HUES48 (cell line): ENCODE results near the gene SIGLEC14.
"Not testable (repeated sequence)": the region's sequence is repeated elsewhere in the genome, so short reads cannot be mapped to it uniquely, and the experiment has no call there.

ENCODE experiments used
- H3K27ac ChIP-seq: one replicate; pipeline ENCODE4 v1.7.0; 2013; ENCODE audit warnings: low read depth, low read length, inconsistent platforms
- H3K27me3 ChIP-seq: 2 replicates; pipeline ENCODE4 v1.6.1; 2013; ENCODE audit warnings: mild to moderate bottlenecking, low read length; ENCODE audit not compliant: control insufficient read depth, insufficient read depth
- H3K36me3 ChIP-seq: 2 replicates; pipeline ENCODE4 v1.6.1; 2013; ENCODE audit warnings: low read length; ENCODE audit not compliant: control insufficient read depth, insufficient read depth
- H3K4me1 ChIP-seq: 2 replicates; pipeline ENCODE4 v1.6.1; 2013; ENCODE audit warnings: mild to moderate bottlenecking, low read length; ENCODE audit not compliant: control insufficient read depth, insufficient read depth
- H3K4me3 ChIP-seq: 2 replicates; pipeline ENCODE4 v1.5.1; 2013; ENCODE audit warnings: mild to moderate bottlenecking, low read depth, low read length
- H3K9ac ChIP-seq: 2 replicates; pipeline ENCODE4 v1.6.1; 2013; ENCODE audit warnings: mild to moderate bottlenecking, low read depth, low read length, moderate library complexity
- H3K9me3 ChIP-seq: 2 replicates; pipeline ENCODE4 v1.6.1; 2013; ENCODE audit warnings: low read length; ENCODE audit not compliant: control insufficient read depth, insufficient read depth

Gene SIGLEC14

DNA sequence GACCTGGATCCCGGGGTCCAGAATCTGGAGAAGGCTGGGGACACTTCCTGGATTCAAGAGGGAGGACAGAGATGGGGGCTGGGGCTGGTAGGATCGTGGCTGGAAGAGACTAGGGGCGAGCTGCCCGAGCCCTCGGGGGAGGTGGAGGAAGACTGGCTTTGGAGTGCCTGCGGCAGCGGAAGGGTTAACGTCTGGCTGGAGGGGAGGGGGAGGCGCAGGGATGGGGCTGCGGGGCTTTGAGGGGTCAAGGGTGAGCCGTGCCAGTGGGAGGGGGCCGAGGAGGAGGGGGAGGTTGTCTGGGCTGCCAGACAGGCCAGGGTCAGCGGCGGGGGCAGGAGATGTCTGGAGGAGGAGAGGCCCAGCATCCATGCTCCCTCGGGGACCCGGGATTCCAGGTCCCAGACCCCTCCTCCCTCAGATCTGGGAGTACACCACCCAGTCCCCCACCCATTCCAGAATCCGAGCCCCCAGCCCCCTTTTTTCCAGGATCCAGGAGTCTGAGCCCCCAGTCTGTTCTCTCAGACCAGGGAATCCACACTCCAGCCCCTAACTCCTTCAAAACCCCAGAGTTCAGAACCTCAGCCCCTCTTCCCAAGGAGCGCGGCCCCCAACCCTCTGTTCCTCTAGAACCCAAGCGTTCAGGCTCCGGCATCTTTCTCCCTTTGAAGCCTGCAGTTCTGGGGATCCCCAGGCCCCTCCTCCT, 43.3 kb upstream of the SIGLEC14 start:
- Histone ChIP-seq H3K36me3 (peaks cover 4% of the 10 kb centered on the region), H3K4me3 (peak overlapping the region; percentile 68), H3K27me3 (no peaks in the 10 kb centered on the region), H3K27ac (peak overlapping the region; percentile 81), H3K4me1 (peaks cover 18% of the 10 kb centered on the region), H3K9me3 (peaks cover 8% of the 10 kb centered on the region; the same call in 1 of the 2 replicates), H3K9ac (no peak overlapping the region)

DNA sequence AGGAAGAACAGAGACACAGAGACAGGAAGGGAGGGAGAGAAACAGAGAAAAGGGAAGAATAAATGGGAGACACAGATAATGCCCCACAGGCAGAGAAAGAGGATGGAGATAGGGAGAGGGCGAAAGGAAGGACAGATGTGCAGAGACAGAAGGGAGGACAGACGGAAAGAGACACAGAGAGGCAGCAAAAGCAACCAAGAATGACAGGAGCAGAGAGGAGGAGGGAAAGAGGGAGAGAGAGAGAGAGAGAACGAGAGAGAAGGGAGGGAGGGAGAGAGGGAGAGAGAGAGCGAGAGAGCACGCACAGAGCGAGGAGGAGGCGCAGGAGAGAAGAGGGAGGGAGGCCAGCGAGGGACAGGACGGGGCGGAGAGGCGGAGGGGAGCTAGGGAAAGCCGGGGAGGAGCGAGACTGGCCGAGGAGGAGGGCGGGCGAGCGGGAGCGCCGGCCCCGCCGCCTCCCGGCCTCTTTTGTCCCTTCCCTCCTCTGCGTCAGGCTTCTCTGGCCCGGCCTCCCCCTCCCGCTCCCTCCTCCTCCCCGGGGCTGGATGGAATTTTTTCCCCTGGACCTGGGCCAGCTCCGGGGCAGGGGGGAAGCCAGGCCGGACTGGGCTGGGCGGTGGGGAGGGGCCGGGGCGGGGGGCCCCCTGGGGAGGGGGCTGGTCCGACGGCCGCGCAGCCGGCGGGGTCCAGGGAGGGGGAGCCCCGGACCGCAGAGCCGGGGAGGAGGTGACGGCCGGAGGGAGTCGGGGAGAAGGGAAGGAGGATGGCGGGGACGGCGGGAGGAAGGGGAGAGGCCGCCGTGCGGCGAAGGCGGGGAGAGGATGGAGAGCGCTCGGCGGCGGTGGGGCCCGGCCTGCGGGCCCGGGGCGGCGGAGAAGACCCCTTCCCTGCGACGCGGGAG, 42.3 kb upstream of the SIGLEC14 start:
- Histone ChIP-seq H3K27me3 (no peaks in the 10 kb centered on the region), H3K9me3 (peaks cover 14% of the 10 kb centered on the region), H3K36me3 (no peaks in the 10 kb centered on the region), H3K4me3 (peak overlapping the region; percentile 81), H3K9ac (no peak overlapping the region), H3K4me1 (peaks cover 18% of the 10 kb centered on the region), H3K27ac (peak overlapping the region; percentile 75)

DNA sequence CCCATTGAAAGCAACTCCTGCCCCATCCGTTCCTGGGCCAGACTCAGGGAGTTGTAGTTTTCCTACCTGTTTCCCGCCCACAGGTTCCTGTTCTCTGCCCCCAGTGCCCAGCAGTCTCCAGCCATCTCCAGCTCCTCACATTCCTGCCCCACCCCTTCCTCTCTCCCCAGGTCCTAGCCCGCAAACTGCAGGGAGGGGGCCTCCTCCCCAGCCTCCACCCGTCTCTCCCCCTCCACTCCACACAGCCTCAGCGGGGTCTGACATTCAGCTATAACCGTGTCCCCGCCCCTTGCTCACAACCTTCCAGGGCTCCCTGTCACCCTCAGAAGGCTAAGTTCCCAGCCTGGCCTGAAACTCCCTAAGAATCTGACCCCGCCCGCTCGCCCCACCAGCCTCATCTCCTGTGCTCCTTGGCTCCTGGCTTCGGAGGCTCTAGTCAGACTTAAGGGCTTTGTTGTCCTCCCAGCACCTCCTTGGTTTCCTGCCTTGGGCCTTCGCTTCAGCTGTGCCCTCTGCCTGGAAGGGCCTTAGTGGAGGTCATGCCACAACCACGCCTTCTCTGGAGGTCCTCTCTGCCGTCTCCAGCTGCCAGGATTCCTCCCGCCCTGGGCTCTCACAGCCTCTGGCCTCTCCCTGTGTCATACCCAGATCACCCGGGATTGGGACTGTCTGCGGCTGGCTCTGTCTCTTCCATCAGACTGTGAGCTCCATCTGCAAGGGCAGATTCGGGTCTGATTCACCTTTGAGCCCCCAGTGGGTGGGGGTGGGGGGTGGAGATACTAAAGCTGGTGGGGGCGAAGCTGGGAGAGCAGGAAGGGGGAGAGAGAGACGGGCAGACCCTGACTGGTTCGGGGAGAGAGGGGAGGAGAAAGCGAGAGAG, 41.4 kb upstream of the SIGLEC14 start:
- Histone ChIP-seq H3K27me3 (no peaks in the 10 kb centered on the region), H3K36me3 (no peaks in the 10 kb centered on the region), H3K4me3 (peak overlapping the region; percentile 81), H3K9ac (no peak overlapping the region), H3K27ac (peak overlapping the region; percentile 75), H3K4me1 (peaks cover 18% of the 10 kb centered on the region), H3K9me3 (peaks cover 15% of the 10 kb centered on the region)

DNA sequence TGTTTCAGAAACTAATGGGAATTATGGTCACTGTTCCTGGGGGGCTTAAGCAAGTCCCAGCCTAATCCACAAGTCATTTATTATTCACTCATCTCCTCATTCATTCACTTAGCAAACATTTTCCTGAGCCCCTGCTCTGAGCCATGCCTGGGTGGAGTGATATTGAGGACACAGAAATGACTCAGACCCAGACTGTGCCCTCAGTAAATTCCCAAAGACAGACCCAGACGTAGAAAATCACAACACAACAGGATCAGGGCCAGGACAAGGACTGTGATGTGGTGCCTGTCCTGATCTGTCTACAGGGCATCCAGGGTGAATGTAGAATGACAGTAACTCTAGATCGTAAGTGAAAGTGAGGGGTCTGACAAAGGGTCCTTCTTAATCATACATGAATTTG, 39.5 kb upstream of the SIGLEC14 start:
- Histone ChIP-seq H3K27me3 (no peaks in the 10 kb centered on the region), H3K4me1 (peaks cover 12% of the 10 kb centered on the region), H3K4me3 (no peak overlapping the region), H3K9ac (no peak overlapping the region), H3K27ac (no peak overlapping the region), H3K9me3 (peaks cover 15% of the 10 kb centered on the region), H3K36me3 (no peaks in the 10 kb centered on the region)

- Histone ChIP-seq H3K27me3 (no peaks in the 10 kb centered on the region), H3K9ac (no peak overlapping the region), H3K36me3 (no peaks in the 10 kb centered on the region), H3K4me1 (no peaks in the 10 kb centered on the region), H3K27ac (no peak overlapping the region), H3K4me3 (no peak overlapping the region), H3K9me3 (peaks cover 15% of the 10 kb centered on the region)
Observed at GRCh38 chr19:51681286-51681941, 34.8 kb upstream of the SIGLEC14 start.

- peaks cover 11% of the 10 kb centered on the region for H3K9me3 ChIP-seq
- H3K9ac ChIP-seq: no peak overlapping the region
- H3K4me1 ChIP-seq: no peaks in the 10 kb centered on the region
- no peak overlapping the region for H3K27ac ChIP-seq
- no peaks in the 10 kb centered on the region for H3K27me3 ChIP-seq
- no peak overlapping the region for H3K4me3 ChIP-seq
- no peaks in the 10 kb centered on the region for H3K36me3 ChIP-seq
Observed at GRCh38 chr19:51680474-51680873, 33.8 kb upstream of the SIGLEC14 start.

GRCh38 chr19:51676566-51677083, 30.0 kb upstream of the SIGLEC14 start:
- Histone ChIP-seq H3K9ac (no peak overlapping the region), H3K4me3 (no peak overlapping the region), H3K27me3 (no peaks in the 10 kb centered on the region), H3K4me1 (no peaks in the 10 kb centered on the region), H3K36me3 (no peaks in the 10 kb centered on the region), H3K27ac (no peak overlapping the region), H3K9me3 (peaks cover 2% of the 10 kb centered on the region; the same call in 1 of the 2 replicates)

DNA sequence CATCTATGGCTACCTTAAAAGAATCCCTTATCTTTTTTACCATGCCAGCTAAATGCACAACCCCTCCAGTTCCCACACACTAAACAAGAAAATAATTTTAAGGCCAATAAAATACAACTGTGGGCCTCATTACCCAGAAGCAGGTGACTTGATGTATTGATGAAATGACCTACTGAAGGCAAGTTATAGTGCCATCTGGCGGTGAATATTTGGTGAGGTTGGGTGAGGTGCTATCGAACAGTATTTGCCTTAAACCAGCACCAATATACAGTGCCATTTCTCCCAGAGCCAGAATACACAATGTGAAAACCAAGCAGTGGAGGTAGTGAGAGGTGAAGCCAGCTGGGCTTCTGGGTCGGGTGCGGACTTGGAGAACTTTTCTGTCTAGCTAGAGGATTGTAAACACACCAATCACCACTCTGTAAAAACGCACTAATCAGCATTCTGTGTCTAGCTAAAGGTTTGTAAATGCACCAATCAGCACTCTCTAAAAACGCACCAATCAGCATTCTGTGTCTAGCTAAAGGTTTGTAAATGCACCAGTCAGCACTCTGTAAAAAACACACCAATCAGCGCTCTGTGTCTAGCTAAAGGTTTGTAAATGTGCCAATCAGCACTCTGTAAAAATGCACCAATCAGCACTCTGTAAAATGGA, 29.4 kb upstream of the SIGLEC14 start:
- not testable (repeated sequence) for H3K4me1 ChIP-seq, H3K36me3 ChIP-seq, H3K27me3 ChIP-seq, H3K9ac ChIP-seq, H3K9me3 ChIP-seq, H3K4me3 ChIP-seq, H3K27ac ChIP-seq

- no peak overlapping the region for H3K27ac ChIP-seq
- no peaks in the 10 kb centered on the region for H3K4me1 ChIP-seq
- no peaks in the 10 kb centered on the region for H3K27me3 ChIP-seq
- peaks cover 10% of the 10 kb centered on the region for H3K9me3 ChIP-seq
- no peak overlapping the region for H3K4me3 ChIP-seq
- no peaks in the 10 kb centered on the region for H3K36me3 ChIP-seq
- no peak overlapping the region for H3K9ac ChIP-seq
Observed at GRCh38 chr19:51668216-51668615, 21.6 kb upstream of the SIGLEC14 start.

DNA sequence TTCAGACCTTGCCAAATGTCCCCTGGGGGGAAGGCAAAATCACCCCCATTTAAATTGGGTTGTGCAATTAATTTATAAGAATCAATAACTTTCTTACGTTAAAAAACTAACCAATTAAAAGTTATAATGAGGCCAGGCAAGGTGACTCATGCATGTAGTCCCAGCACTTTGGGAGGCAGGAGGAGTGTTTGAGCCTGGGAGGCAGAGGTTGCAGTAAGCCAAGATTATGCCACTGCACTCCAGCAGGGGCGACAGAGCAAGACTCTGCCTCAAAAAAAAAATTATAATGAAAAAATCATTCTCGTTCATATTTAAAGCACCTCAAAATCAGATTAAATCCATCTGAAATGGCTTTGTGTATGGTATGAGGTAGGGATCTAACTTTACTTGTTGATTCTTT, 18.4 kb upstream of the SIGLEC14 start:
- H3K27ac ChIP-seq: no peak overlapping the region
- no peak overlapping the region for H3K9ac ChIP-seq
- H3K9me3 ChIP-seq: peaks cover 10% of the 10 kb centered on the region
- H3K4me3 ChIP-seq: no peak overlapping the region
- no peaks in the 10 kb centered on the region for H3K4me1 ChIP-seq
- H3K36me3 ChIP-seq: no peaks in the 10 kb centered on the region
- no peaks in the 10 kb centered on the region for H3K27me3 ChIP-seq
